Measurements from ENCODE around the gene PRUNE2.
A peak's percentile ranks its signal among the peaks of the same experiment; 100 is the strongest.

The PRUNE2 gene

DNA sequence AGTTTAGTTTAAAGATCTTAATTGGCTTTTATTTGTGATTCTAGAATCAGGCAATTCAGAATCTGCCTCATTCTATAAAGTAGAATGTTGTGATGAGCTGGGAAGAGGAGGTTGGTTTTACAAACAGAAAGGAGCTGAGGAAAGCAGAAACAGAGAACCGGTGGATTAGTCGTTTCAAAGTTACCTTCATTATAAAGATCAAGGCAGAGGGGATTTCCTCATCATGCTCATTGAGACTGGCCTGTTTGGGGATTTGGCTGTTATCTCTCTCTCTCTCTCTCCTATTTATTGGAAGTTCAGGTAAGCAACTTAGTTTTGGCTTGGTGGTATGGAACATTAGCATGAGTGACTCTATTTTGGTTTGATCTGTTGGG lies 313.0 kb downstream of the PRUNE2 start:
- H3K4me1 ChIP-seq (ENCODE audit: control insufficient read depth, insufficient read depth, low read depth, low read length): peaks cover 6% of the 10 kb centered on the region
- WGBS: 12% methylated on average over 2 of the region's 2 CpGs
- no peak overlapping the region for H3K27ac ChIP-seq (ENCODE audit: low read length, poor library complexity, severe bottlenecking)
- H3K23ac ChIP-seq (ENCODE audit: low read length in 2 of 2): no peak overlapping the region
- no peak overlapping the region for H2BK120ac ChIP-seq (ENCODE audit: low read depth, low read length)
- no peak overlapping the region for H3K4me2 ChIP-seq (ENCODE audit: low read length, poor library complexity, severe bottlenecking)
- H3K79me1 ChIP-seq (replicated peaks; ENCODE audit: low read length, poor library complexity, severe bottlenecking): no peaks in the 10 kb centered on the region
- H3K18ac ChIP-seq (ENCODE audit: low read depth in 1 of 2, low read length in 2 of 2): no peak overlapping the region
- peak overlapping the region; percentile 60 for H3K9ac ChIP-seq (ENCODE audit: low read length)
- H2BK15ac ChIP-seq (ENCODE audit: low read depth, poor library complexity, severe bottlenecking): no peak overlapping the region
- peaks cover 3% of the 10 kb centered on the region in 2 experiments for H3K27me3 ChIP-seq (ENCODE audit: control insufficient read depth in 1 of 2, insufficient read depth in 1 of 2, low read length in 2 of 2)
- no peak overlapping the region for H2BK5ac ChIP-seq (ENCODE audit: low read depth, low read length, poor library complexity, severe bottlenecking)
- H2AK5ac ChIP-seq (ENCODE audit: low read length, severe bottlenecking): no peak overlapping the region
- H3K9me3 ChIP-seq (ENCODE audit: control insufficient read depth, low read length): no peaks in the 10 kb centered on the region
- no peak overlapping the region for H2AFZ ChIP-seq (ENCODE audit: low read depth, low read length)
- no peak overlapping the region for H2BK12ac ChIP-seq (ENCODE audit: low read length in 2 of 2)
- H4K8ac ChIP-seq (ENCODE audit: low read length): no peak overlapping the region
- H3K4me3 ChIP-seq (ENCODE audit: insufficient read depth in 1 of 2, low read depth in 1 of 2, low read length in 2 of 2): peak overlapping the region in 1 of 2 experiments; percentile 26
- H4K91ac ChIP-seq (ENCODE audit: low read length): no peak overlapping the region
- no peak overlapping the region for H3K14ac ChIP-seq (ENCODE audit: low read length in 2 of 2)
- no peaks in the 10 kb centered on the region for H3K36me3 ChIP-seq (ENCODE audit: control insufficient read depth in 1 of 2, insufficient read depth in 2 of 2, low read depth in 1 of 2, low read length in 2 of 2)
- DNase-seq: no peak
- no peak overlapping the region for H3K4ac ChIP-seq (ENCODE audit: low read depth in 1 of 2, low read length in 2 of 2)

DNA sequence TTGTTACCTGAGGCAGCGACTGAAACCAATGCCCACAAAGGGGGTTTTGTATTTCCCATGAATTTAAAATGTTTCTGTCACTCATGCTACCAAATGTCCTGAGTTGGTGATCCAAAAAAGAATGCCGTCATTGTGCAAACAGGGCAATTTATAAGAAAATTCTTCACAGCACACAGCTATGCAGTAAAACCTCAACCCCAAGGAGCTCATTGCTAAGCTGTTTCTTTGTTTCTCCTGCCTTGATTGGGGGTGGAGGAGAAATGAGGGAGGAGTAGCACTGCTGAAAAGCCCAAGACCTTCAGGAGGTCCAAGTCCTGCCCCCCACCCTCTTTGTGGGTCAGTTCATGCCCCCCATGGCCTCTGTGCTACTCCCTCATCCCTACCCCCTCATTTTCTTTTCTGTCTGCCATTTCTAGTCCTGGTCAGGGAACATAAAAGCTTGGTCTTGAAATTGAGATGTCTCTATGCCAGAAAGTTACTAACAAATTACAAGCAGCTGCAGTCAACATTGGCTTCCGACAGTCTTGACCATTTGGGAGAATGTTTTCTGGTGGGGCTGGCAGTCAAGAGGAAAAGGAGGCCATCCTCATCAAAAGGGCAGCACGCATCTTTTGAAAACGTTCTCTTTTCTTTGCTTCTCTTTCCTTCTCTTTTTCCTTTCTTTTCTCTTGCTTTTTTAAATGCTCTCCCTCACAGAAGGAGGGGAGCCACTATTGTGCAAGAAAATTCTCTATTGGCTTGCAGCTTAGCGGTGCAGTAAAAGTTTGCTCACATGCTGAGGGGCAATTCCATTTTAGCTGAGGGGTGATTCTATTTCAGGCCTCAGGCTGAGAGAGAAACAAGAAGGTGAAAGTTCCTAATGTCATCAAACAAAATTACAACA lies 313.6 kb downstream of the PRUNE2 start:
- Histone ChIP-seq H2BK120ac (ENCODE audit: low read depth, low read length) (no peak overlapping the region), H3K4me2 (ENCODE audit: low read length, poor library complexity, severe bottlenecking) (no peak overlapping the region), H3K27ac (ENCODE audit: low read length, poor library complexity, severe bottlenecking) (no peak overlapping the region), H4K8ac (ENCODE audit: low read length) (no peak overlapping the region), H3K4me1 (ENCODE audit: control insufficient read depth, insufficient read depth, low read depth, low read length) (peaks cover 6% of the 10 kb centered on the region), H3K4ac (ENCODE audit: low read depth in 1 of 2, low read length in 2 of 2) (no peak overlapping the region), H4K91ac (ENCODE audit: low read length) (no peak overlapping the region), H2AK5ac (ENCODE audit: low read length, severe bottlenecking) (peak overlapping the region; percentile 13), H3K79me1 (replicated peaks; ENCODE audit: low read length, poor library complexity, severe bottlenecking) (no peaks in the 10 kb centered on the region), H3K23ac (ENCODE audit: low read length in 2 of 2) (no peak overlapping the region), H2AFZ (ENCODE audit: low read depth, low read length) (no peak overlapping the region), H2BK12ac (ENCODE audit: low read length in 2 of 2) (no peak overlapping the region), H3K9me3 (ENCODE audit: control insufficient read depth, low read length) (no peaks in the 10 kb centered on the region), H3K9ac (ENCODE audit: low read length) (peak overlapping the region; percentile 60), H2BK15ac (ENCODE audit: low read depth, poor library complexity, severe bottlenecking) (no peak overlapping the region), H3K14ac (ENCODE audit: low read length in 2 of 2) (no peak overlapping the region), H3K36me3 (ENCODE audit: control insufficient read depth in 1 of 2, insufficient read depth in 2 of 2, low read depth in 1 of 2, low read length in 2 of 2) (no peaks in the 10 kb centered on the region), H3K27me3 (ENCODE audit: control insufficient read depth in 1 of 2, insufficient read depth in 1 of 2, low read length in 2 of 2) (peaks cover 3% of the 10 kb centered on the region in 2 experiments), H3K18ac (ENCODE audit: low read depth in 1 of 2, low read length in 2 of 2) (no peak overlapping the region), H2BK5ac (ENCODE audit: low read depth, low read length, poor library complexity, severe bottlenecking) (no peak overlapping the region), H3K4me3 (ENCODE audit: insufficient read depth in 1 of 2, low read depth in 1 of 2, low read length in 2 of 2) (peak overlapping the region in 1 of 2 experiments; percentile 26)
- no peak for DNase-seq
- 74% methylated on average over 3 of the region's 6 CpGs for WGBS

DNA sequence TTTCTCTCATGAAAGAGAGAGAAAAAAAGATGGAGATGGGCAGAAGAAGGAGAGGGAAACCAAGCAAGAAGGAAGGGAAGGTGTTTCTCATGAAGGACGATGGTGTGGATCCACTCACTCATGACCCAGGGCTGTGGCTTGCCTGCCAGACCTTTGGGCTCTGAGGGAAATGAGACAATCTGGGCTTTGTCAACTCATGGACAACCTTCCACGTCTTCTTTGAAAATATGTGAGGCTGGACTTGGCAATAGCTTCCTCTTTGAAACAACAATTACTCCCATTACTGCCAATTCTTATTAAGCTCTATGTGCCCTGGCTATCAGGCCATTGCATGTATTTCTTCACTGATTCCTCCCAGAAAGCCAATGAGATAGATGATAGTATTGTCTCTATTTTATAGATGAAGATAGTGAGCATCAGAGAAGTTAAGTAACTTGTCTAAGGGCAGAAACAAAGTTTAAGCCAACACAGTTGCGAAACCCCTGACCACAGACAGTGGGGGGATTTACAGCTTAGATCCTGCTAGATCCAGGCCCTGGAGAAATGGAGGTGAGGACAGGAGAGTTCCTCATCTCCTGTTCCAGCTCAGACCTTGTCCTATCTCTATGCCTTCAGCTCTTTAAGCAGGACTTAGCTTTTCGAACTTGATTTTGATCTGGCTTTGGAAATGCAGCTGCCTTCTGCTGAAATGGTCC lies 314.5 kb downstream of the PRUNE2 start:
- no peak overlapping the region for H3K4me3 ChIP-seq (ENCODE audit: insufficient read depth in 1 of 2, low read depth in 1 of 2, low read length in 2 of 2)
- H3K4me2 ChIP-seq (ENCODE audit: low read length, poor library complexity, severe bottlenecking): no peak overlapping the region
- H2AK5ac ChIP-seq (ENCODE audit: low read length, severe bottlenecking): no peak overlapping the region
- H2BK120ac ChIP-seq (ENCODE audit: low read depth, low read length): no peak overlapping the region
- no peak overlapping the region for H2AFZ ChIP-seq (ENCODE audit: low read depth, low read length)
- no peak overlapping the region for H2BK5ac ChIP-seq (ENCODE audit: low read depth, low read length, poor library complexity, severe bottlenecking)
- peaks cover 6% of the 10 kb centered on the region for H3K4me1 ChIP-seq (ENCODE audit: control insufficient read depth, insufficient read depth, low read depth, low read length)
- H3K4ac ChIP-seq (ENCODE audit: low read depth in 1 of 2, low read length in 2 of 2): no peak overlapping the region
- H3K27me3 ChIP-seq (ENCODE audit: control insufficient read depth in 1 of 2, insufficient read depth in 1 of 2, low read length in 2 of 2): peaks cover 3% of the 10 kb centered on the region in 2 experiments
- H3K36me3 ChIP-seq (ENCODE audit: control insufficient read depth in 1 of 2, insufficient read depth in 2 of 2, low read depth in 1 of 2, low read length in 2 of 2): no peaks in the 10 kb centered on the region
- no peak overlapping the region for H3K18ac ChIP-seq (ENCODE audit: low read depth in 1 of 2, low read length in 2 of 2)
- H4K8ac ChIP-seq (ENCODE audit: low read length): no peak overlapping the region
- 88% methylated on average over 4 of the region's 4 CpGs for WGBS
- no peaks in the 10 kb centered on the region for H3K9me3 ChIP-seq (ENCODE audit: control insufficient read depth, low read length)
- H2BK12ac ChIP-seq (ENCODE audit: low read length in 2 of 2): no peak overlapping the region
- peak; percentile 12 for DNase-seq
- no peak overlapping the region for H3K14ac ChIP-seq (ENCODE audit: low read length in 2 of 2)
- no peak overlapping the region for H3K27ac ChIP-seq (ENCODE audit: low read length, poor library complexity, severe bottlenecking)
- H3K23ac ChIP-seq (ENCODE audit: low read length in 2 of 2): no peak overlapping the region
- no peak overlapping the region for H4K91ac ChIP-seq (ENCODE audit: low read length)
- no peak overlapping the region for H3K9ac ChIP-seq (ENCODE audit: low read length)
- no peaks in the 10 kb centered on the region for H3K79me1 ChIP-seq (replicated peaks; ENCODE audit: low read length, poor library complexity, severe bottlenecking)
- no peak overlapping the region for H2BK15ac ChIP-seq (ENCODE audit: low read depth, poor library complexity, severe bottlenecking)

DNA sequence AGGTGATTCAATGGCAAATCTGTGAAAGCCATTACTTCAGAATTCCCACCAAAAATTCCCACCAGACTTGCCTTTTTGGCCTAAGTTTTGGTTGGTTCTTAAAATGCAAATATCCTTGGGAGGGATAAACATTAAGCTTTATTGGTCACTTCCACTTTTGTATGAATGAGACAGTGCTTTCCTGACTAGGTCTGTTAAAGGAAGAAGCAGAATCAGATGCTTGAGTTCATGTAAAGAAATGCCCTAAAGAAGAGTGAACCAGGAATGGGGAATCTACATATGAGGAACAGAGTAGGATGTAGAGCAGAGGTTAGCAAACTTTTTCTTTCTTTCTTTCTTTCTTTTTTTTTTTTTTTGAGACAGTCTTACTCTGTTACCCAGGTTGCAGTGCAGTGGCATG lies 317.6 kb downstream of the PRUNE2 start:
- no peak overlapping the region for H2BK5ac ChIP-seq (ENCODE audit: low read depth, low read length, poor library complexity, severe bottlenecking)
- no peak overlapping the region for H2BK15ac ChIP-seq (ENCODE audit: low read depth, poor library complexity, severe bottlenecking)
- H3K9me3 ChIP-seq (ENCODE audit: control insufficient read depth, low read length): no peaks in the 10 kb centered on the region
- no peak overlapping the region for H3K4me2 ChIP-seq (ENCODE audit: low read length, poor library complexity, severe bottlenecking)
- H3K4me3 ChIP-seq (ENCODE audit: insufficient read depth in 1 of 2, low read depth in 1 of 2, low read length in 2 of 2): no peak overlapping the region
- H3K14ac ChIP-seq (ENCODE audit: low read length in 2 of 2): no peak overlapping the region
- no peak overlapping the region for H3K4ac ChIP-seq (ENCODE audit: low read depth in 1 of 2, low read length in 2 of 2)
- H3K36me3 ChIP-seq (ENCODE audit: control insufficient read depth in 1 of 2, insufficient read depth in 2 of 2, low read depth in 1 of 2, low read length in 2 of 2): no peaks in the 10 kb centered on the region
- no peaks in the 10 kb centered on the region for H3K79me1 ChIP-seq (replicated peaks; ENCODE audit: low read length, poor library complexity, severe bottlenecking)
- no peak overlapping the region for H3K18ac ChIP-seq (ENCODE audit: low read depth in 1 of 2, low read length in 2 of 2)
- no peak overlapping the region for H3K27ac ChIP-seq (ENCODE audit: low read length, poor library complexity, severe bottlenecking)
- H3K9ac ChIP-seq (ENCODE audit: low read length): no peak overlapping the region
- H3K23ac ChIP-seq (ENCODE audit: low read length in 2 of 2): no peak overlapping the region
- H3K27me3 ChIP-seq (ENCODE audit: control insufficient read depth in 1 of 2, insufficient read depth in 1 of 2, low read length in 2 of 2): peaks cover 3 to 6% of the 10 kb centered on the region in 2 experiments
- DNase-seq: no peak
- no peak overlapping the region for H2AFZ ChIP-seq (ENCODE audit: low read depth, low read length)
- no peak overlapping the region for H2BK12ac ChIP-seq (ENCODE audit: low read length in 2 of 2)
- H2AK5ac ChIP-seq (ENCODE audit: low read length, severe bottlenecking): no peak overlapping the region
- H3K4me1 ChIP-seq (ENCODE audit: control insufficient read depth, insufficient read depth, low read depth, low read length): peaks cover 4% of the 10 kb centered on the region
- no peak overlapping the region for H4K8ac ChIP-seq (ENCODE audit: low read length)
- no peak overlapping the region for H2BK120ac ChIP-seq (ENCODE audit: low read depth, low read length)
- no peak overlapping the region for H4K91ac ChIP-seq (ENCODE audit: low read length)
